Uterus (tissue), 2 donors: Measurements from ENCODE around the gene PHF2.
A peak's percentile ranks its signal among the peaks of the same experiment; 100 is the strongest.

Experiments used
- POLR2A ChIP-seq, 2 donors: fragments of 450-650 bp; IDR thresholded peaks; one replicate each; pipeline ENCODE4 v1.6.1; 2016; ENCODE audit warnings: antibody characterized with exemption in 2 of 2, mild to moderate bottlenecking in 1 of 2, moderate library complexity in 1 of 2
- TF ChIP-seq, protein P1 (sequence below), 4 experiments: fragments of 200-600 bp in 2 of 4; fragments of 450-650 bp in 2 of 4; sonication (generic) in 2 of 4; IDR thresholded peaks; one replicate each; pipeline ENCODE4 v1.5.1; 2016 to 2019; ENCODE audit warnings: antibody characterized with exemption in 4 of 4, mild to moderate bottlenecking in 2 of 4, moderate library complexity in 1 of 4

DNA sequence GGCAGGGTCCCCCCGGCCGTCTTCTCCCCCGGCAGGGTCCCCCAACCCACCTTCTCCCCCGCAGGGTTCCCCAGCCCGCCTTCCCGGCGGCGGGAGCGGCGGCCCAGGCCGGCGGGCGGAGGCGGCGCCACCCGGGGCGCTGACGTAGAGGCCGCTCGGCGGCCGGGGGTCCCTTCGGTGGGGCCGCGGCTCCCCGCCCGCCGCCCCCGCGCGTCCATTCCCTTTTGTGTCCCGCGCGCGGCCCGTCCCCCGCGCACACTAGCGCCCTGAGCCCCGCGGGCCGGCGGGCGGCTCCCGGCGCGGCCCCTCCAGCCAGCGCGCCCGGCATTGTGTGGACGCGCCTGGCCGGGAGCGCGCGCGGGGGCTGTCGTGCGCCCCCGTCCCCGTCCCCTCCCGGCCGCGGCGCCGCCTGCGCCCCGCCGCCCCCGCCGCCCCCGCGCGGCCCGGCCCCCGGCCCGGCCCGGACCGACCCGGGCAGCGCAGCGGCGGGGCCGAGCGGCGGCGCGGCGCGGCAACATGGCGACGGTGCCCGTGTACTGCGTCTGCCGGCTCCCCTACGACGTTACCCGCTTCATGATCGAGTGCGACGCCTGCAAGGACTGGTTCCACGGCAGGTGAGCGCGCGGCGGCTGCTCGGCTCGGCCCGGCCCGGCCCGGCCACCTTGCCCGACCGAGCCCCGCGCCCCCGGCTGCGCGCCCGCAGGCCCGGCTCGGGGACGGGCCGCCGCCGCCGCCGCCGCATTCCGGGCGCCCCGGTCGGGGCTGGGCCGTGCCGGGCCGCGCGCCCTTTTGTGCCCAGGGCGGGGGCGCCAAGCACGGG lies at the start of gene PHF2:
- TF ChIP-seq, protein P1, sequence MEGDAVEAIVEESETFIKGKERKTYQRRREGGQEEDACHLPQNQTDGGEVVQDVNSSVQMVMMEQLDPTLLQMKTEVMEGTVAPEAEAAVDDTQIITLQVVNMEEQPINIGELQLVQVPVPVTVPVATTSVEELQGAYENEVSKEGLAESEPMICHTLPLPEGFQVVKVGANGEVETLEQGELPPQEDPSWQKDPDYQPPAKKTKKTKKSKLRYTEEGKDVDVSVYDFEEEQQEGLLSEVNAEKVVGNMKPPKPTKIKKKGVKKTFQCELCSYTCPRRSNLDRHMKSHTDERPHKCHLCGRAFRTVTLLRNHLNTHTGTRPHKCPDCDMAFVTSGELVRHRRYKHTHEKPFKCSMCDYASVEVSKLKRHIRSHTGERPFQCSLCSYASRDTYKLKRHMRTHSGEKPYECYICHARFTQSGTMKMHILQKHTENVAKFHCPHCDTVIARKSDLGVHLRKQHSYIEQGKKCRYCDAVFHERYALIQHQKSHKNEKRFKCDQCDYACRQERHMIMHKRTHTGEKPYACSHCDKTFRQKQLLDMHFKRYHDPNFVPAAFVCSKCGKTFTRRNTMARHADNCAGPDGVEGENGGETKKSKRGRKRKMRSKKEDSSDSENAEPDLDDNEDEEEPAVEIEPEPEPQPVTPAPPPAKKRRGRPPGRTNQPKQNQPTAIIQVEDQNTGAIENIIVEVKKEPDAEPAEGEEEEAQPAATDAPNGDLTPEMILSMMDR (IDR thresholded peaks at IDR 0.05): no peak
- TF ChIP-seq POLR2A (IDR thresholded peaks at IDR 0.05): peak; percentile 8 to 57
